Sigmoid colon (tissue), 7 donors: ENCODE data around the gene SAMD4A. TPM values are rescaled to one million over a fixed set of nuclear protein-coding genes. Genes with fewer than 3 reads are reported as not detected.

Experiments used
- DNase-seq: peaks from one replicate; pipeline ENCODE4 v3.0.0-alpha.2; 2019
- H3K27ac ChIP-seq, 4 donors: fragments of 200-600 bp; sonication (generic); one replicate each; pipeline ENCODE4 v1.5.1; 2016 to 2019; ENCODE audit warnings: mild to moderate bottlenecking in 1 of 4
- H3K27me3 ChIP-seq, 3 donors: fragments of 200-600 bp; sonication (generic); one replicate each; pipeline ENCODE4 v1.5.1; 2019; ENCODE audit warnings: mild to moderate bottlenecking in 1 of 3
- H3K36me3 ChIP-seq, 4 donors: fragments of 200-600 bp; sonication (generic); one replicate each; pipeline ENCODE4 v1.5.1; 2016 to 2019
- H3K4me1 ChIP-seq, 4 donors: fragments of 200-600 bp; sonication (generic); one replicate each; pipeline ENCODE4 v1.5.1; 2017 to 2019
- H3K4me3 ChIP-seq, 4 donors: fragments of 200-600 bp; sonication (generic); one replicate each; pipeline ENCODE4 v1.5.1; 2017 to 2019; ENCODE audit warnings: mild to moderate bottlenecking in 2 of 4, moderate library complexity in 1 of 4
- H3K9me3 ChIP-seq, 4 donors: fragments of 200-600 bp in 3 of 4; sonication (generic) in 3 of 4; one replicate each; pipeline versions ENCODE4 v1.5.1 to v1.6.1; 2013 to 2019
- EP300 ChIP-seq, 4 donors: sonication (generic); formaldehyde crosslinking; IDR thresholded peaks; one replicate each; pipeline ENCODE4 v1.6.1; 2017; ENCODE audit warnings: antibody characterized with exemption in 4 of 4
- POLR2A ChIP-seq, 2 donors: fragments of 450-650 bp; IDR thresholded peaks; one replicate each; pipeline ENCODE4 v1.6.1; 2016; ENCODE audit warnings: antibody characterized with exemption in 2 of 2, mild to moderate bottlenecking in 2 of 2, moderate library complexity in 2 of 2
- POLR2AphosphoS5 ChIP-seq, 4 donors: sonication (generic); formaldehyde crosslinking; IDR thresholded peaks; one replicate each; pipeline ENCODE4 v1.6.1; 2017; ENCODE audit warnings: antibody characterized with exemption in 4 of 4
- WGBS, 2 donors: extraction: QIAGEN DNeasy Blood & Tissue Kit; methylation state at CpG; one replicate each; pipeline ENCODE4 v1.1.7; 2013; 5-methylcytosine and 5-hydroxymethylcytosine counted together
- intact Hi-C: fragments of 100-400 bp; cut with DNase I; formaldehyde crosslinking; loops from one replicate; pipeline ENCODE4 v1.15.1; 2023
- polyA plus RNA-seq, 3 donors: library from polyadenylated mRNA; stranded (reverse); fragments of 200-250 nt; gene quantifications; one replicate each; pipeline ENCODE4 v1.2.3, GENCODE V29; 2013
- total RNA-seq, 4 donors: library from RNA; depleted of rRNA; stranded (reverse); fragments of >200 nt; gene quantifications; one replicate each; pipeline ENCODE4 v1.1.0, GENCODE V29; 2016
- TF ChIP-seq, protein P1 (sequence below), 4 experiments: fragments of 450-650 bp in 3 of 4; fragments of 200-600 bp in 1 of 4; IDR thresholded peaks; one replicate each; pipeline ENCODE4 v1.5.1; 2016 to 2019; ENCODE audit warnings: antibody characterized with exemption in 4 of 4, mild to moderate bottlenecking in 3 of 4, moderate library complexity in 2 of 4
- donor health status: healthy with polysubstance abuse.
- donor health status: Bipolar disorder and iron deficiency.
- donor health status: healthy.

Gene SAMD4A
- total and polyA plus RNA-seq, 7 donors: 4.2 to 135 (median 79.8) TPM

DNA sequence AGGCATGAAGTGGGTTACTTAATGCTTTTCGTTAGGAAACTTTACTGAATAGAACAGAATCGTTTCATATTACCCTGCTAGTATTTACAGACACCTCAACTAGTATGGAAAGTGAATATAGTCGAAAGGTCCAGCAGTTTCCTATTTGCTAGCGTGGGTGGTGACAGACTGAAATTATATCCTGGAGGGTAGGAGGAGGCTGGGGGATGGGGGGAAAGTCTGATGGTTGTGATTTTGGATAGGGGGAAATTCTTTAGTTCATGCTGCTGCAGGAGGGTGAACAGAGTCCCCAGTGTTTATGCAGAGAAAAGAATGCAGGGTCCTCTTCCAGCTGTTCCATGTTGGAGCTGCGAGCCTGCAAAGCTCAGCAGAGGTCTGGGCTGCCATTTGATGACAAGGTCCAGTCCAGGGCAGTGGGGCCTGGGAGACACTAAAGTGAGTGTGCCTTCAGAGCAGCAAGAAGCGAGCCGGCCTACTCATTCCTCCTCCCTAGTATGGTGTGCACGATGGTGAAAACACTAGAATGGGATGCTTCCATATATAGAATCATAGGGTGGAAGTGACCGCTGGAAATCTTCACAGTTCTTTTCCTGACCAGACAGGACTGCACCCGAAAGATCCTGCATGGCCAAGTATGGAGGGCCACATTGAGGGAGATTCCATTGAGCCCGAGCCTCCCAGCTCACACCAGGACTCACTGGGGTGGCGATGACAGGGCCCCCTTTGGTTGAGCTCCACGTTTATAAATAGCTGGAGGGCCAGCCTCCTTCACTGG, 2.1 kb downstream of the SAMD4A start:
- Histone ChIP-seq H3K27me3 (no peaks in the 10 kb centered on the region), H3K4me1 (peaks cover 0 to 59% (median 35%) of the 10 kb centered on the region in 4 donors), H3K27ac (peak overlapping the region; percentile 94 to 100 (median 98)), H3K36me3 (peaks cover 0 to 12% (median 4%) of the 10 kb centered on the region in 4 donors), H3K9me3 (peaks cover 0 to 6% (median 0%) of the 10 kb centered on the region in 4 donors), H3K4me3 (peak overlapping the region; percentile 50 to 93 (median 74))
- TF ChIP-seq, protein P1, sequence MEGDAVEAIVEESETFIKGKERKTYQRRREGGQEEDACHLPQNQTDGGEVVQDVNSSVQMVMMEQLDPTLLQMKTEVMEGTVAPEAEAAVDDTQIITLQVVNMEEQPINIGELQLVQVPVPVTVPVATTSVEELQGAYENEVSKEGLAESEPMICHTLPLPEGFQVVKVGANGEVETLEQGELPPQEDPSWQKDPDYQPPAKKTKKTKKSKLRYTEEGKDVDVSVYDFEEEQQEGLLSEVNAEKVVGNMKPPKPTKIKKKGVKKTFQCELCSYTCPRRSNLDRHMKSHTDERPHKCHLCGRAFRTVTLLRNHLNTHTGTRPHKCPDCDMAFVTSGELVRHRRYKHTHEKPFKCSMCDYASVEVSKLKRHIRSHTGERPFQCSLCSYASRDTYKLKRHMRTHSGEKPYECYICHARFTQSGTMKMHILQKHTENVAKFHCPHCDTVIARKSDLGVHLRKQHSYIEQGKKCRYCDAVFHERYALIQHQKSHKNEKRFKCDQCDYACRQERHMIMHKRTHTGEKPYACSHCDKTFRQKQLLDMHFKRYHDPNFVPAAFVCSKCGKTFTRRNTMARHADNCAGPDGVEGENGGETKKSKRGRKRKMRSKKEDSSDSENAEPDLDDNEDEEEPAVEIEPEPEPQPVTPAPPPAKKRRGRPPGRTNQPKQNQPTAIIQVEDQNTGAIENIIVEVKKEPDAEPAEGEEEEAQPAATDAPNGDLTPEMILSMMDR (IDR thresholded peaks at IDR 0.05): no peak
- TF ChIP-seq EP300 (IDR thresholded peaks at IDR 0.05): peak in 1 of 4 donors; percentile 47
- peak; percentile 14 to 38 for TF ChIP-seq POLR2A (IDR thresholded peaks at IDR 0.05)
- peak; percentile 74 to 84 (median 80) for TF ChIP-seq POLR2AphosphoS5 (IDR thresholded peaks at IDR 0.05)
- WGBS, 2 donors: 70 to 78% methylated on average over 13 of the region's 13 CpGs
- intact Hi-C loops: no loop called here
- peak; percentile 86 for DNase-seq

DNA sequence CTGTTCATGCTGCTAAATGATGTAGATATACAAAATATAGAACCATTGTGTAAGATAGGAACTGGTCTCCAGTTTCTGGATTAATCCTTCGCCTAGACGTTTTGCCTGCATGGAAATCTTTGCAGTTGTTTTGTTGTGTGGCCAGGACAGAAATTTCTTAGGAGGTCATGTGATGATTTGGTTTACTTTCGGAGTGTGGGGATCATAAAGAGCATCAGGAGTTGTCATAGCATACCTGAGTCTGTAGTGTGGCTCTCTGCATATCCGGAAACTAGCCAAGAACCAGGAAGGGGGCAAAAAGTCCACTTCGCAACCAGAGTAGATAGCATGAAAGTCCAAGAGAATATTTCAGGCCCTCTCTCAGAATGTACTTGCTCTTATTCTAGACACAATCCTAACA, 3.1 kb downstream of the SAMD4A start:
- 75 to 76% methylated on average over 5 of the region's 5 CpGs for WGBS, 2 donors
- no peaks in the 10 kb centered on the region for H3K27me3 ChIP-seq
- no peak for TF ChIP-seq POLR2AphosphoS5 (IDR thresholded peaks at IDR 0.05)
- TF ChIP-seq, protein P1 (IDR thresholded peaks at IDR 0.05): no peak
- TF ChIP-seq EP300 (IDR thresholded peaks at IDR 0.05): no peak
- no peak for TF ChIP-seq POLR2A (IDR thresholded peaks at IDR 0.05)
- no peak for DNase-seq
- peaks cover 0 to 12% (median 4%) of the 10 kb centered on the region in 4 donors for H3K36me3 ChIP-seq
- H3K9me3 ChIP-seq: peaks cover 0 to 6% (median 0%) of the 10 kb centered on the region in 4 donors
- peak overlapping the region in 2 of 4 donors; percentile 88 to 93 for H3K4me3 ChIP-seq
- H3K4me1 ChIP-seq: peaks cover 0 to 62% (median 41%) of the 10 kb centered on the region in 4 donors
- H3K27ac ChIP-seq: peak overlapping the region; percentile 94 to 100 (median 98)
- intact Hi-C loops: no loop called here

DNA sequence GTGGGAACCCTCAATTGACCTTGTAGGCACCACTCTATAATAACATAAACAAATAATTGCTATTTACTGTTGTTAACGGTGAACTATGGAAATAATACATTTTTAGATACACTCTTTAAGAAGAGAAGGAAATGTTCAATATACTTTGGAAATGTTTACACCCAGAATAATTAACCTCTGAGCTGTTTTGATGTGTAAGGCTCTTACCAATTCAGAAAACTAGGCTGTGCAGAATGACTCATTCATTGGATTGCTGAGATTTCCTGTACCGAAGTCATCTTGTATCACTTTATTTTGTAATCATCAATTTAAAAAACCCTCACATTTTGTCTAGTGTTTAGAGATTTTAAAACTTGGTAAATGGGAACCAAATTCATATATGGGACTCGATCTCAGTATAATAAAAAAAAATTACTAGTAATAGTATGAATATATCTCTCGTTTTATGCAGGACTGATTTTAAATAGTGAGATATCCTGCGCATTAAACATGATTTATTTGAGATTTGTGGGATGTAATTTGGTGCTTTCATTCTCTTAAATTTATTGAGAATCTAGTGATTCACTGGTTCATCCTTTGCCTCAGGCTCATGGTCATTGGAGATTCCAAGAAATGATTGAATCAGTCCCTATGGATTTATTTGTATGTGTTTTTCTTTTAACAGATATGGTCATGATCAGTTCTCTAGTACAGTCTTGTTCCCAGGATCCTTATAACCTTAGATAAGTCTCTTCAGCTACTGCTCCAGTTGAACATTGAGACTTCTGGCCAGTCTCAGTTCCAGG, 3.9 kb downstream of the SAMD4A start:
- no peak for TF ChIP-seq POLR2AphosphoS5 (IDR thresholded peaks at IDR 0.05)
- no peak for TF ChIP-seq POLR2A (IDR thresholded peaks at IDR 0.05)
- no peak for TF ChIP-seq EP300 (IDR thresholded peaks at IDR 0.05)
- TF ChIP-seq, protein P1 (IDR thresholded peaks at IDR 0.05): no peak
- intact Hi-C loops: no loop called here
- no peak for DNase-seq
- peaks cover 0 to 6% (median 0%) of the 10 kb centered on the region in 4 donors for H3K9me3 ChIP-seq
- peak overlapping the region; percentile 94 to 100 (median 98) for H3K27ac ChIP-seq
- H3K4me1 ChIP-seq: peaks cover 0 to 66% (median 48%) of the 10 kb centered on the region in 4 donors
- no peaks in the 10 kb centered on the region for H3K27me3 ChIP-seq
- WGBS, 2 donors: 66 to 79% methylated on average over 5 of the region's 5 CpGs
- H3K36me3 ChIP-seq: peaks cover 0 to 12% (median 4%) of the 10 kb centered on the region in 4 donors
- H3K4me3 ChIP-seq: peak overlapping the region in 2 of 4 donors; percentile 88 to 93

DNA sequence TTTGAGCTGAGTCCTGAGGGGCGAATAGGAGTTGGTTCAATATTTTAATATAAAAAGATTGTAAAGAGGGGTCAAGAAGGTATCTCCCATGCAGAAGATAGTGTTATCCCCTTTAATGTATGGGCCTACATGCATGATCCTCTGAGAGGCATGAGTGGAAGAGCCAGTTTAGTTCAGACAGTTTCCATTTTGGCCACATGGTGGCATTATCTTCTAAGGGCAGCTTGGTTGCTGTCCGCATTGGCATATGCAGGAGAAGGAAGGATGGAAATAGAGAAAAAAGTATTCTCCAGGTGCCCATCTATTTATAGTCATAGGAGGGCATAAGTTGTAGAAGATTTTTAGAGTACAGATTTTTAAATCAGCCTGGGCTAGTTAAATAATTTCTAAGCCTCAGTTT, 5.4 kb downstream of the SAMD4A start:
- intact Hi-C loops: no loop called here
- no peak overlapping the region for H3K4me3 ChIP-seq
- peaks cover 0 to 81% (median 63%) of the 10 kb centered on the region in 4 donors for H3K4me1 ChIP-seq
- 97 to 99% methylated on average over 2 of the region's 2 CpGs for WGBS, 2 donors
- TF ChIP-seq EP300 (IDR thresholded peaks at IDR 0.05) (no peak), POLR2A (IDR thresholded peaks at IDR 0.05) (no peak)
- TF ChIP-seq, protein P1 (IDR thresholded peaks at IDR 0.05): peak in 2 of 4 experiments; percentile 34
- peaks cover 0 to 6% (median 0%) of the 10 kb centered on the region in 4 donors for H3K9me3 ChIP-seq
- H3K36me3 ChIP-seq: peaks cover 0 to 12% (median 4%) of the 10 kb centered on the region in 4 donors
- no peak for DNase-seq
- H3K27me3 ChIP-seq: no peaks in the 10 kb centered on the region
- H3K27ac ChIP-seq: peak overlapping the region in 2 of 4 donors; percentile 98 to 99
